ENCODE results near the gene FOXJ2.
"Not testable (repeated sequence)": the region's sequence is repeated elsewhere in the genome, so short reads cannot be mapped to it uniquely, and the experiment has no call there.

Gene FOXJ2

DNA sequence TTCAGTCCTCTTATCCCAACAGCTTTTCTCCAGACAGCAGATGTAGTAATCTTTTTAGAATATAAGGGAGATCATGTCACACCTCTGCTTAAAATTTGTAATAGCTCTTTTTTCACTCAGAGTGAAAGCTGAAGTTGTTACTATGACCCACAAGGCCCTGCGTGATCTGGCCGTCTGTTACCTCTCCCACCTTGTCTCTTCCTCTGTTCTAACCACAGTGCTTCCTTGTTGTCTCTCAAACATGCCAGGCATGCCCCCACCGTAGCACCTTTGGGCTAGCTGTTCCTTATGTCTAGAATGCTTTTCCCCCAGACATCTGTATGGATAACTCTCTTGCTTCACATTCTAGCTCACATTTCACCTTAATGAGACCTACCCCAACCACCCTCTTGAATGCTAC lies 56.1 kb downstream of the FOXJ2 start:
- H3K36me3 ChIP-seq (ENCODE audit: insufficient read depth, low read length), result peaks cover 46% of the 10 kb centered on the region
- no peak overlapping the region for H3K4me3 ChIP-seq (ENCODE audit: low read length)
- H3K4me1 ChIP-seq (ENCODE audit: insufficient read depth, low read length), result no peaks in the 10 kb centered on the region
- no peaks in the 10 kb centered on the region for H3K9me3 ChIP-seq (ENCODE audit: insufficient read depth, low read depth, low read length)
- H3K27me3 ChIP-seq (ENCODE audit: insufficient read depth, low read length), result no peaks in the 10 kb centered on the region
- WGBS, result 90% methylated on average over 3 of the region's 3 CpGs
- H3K27ac ChIP-seq (ENCODE audit: low read depth, low read length), result no peak overlapping the region
- no peak overlapping the region for H3K9ac ChIP-seq (ENCODE audit: low read depth, low read length)

DNA sequence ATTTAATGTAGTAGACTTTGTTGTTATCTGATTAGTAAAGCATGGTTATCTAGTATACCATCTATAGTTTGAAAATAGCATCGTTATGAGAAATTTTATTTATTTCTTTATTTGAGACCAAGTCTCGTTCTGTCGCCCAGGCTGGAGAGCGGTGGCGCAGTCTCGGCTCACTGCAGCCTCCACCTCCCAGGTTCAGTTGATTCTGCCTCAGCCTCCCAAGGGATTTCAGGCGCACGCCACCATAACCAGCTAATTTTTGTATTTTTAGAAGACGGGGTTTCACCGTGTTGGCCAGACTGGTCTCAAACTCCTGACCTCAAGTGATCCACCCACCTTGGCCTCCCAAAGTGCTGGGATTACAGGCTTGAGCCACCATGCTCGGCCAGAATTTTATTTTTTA lies 56.8 kb downstream of the FOXJ2 start:
- peaks cover 53% of the 10 kb centered on the region for H3K36me3 ChIP-seq (ENCODE audit: insufficient read depth, low read length)
- H3K27me3 ChIP-seq (ENCODE audit: insufficient read depth, low read length); H3K4me1 ChIP-seq (ENCODE audit: insufficient read depth, low read length); H3K27ac ChIP-seq (ENCODE audit: low read depth, low read length); H3K9ac ChIP-seq (ENCODE audit: low read depth, low read length); H3K9me3 ChIP-seq (ENCODE audit: insufficient read depth, low read depth, low read length); H3K4me3 ChIP-seq (ENCODE audit: low read length): not testable (repeated sequence)
- WGBS, result 96% methylated on average over 11 of the region's 11 CpGs

DNA sequence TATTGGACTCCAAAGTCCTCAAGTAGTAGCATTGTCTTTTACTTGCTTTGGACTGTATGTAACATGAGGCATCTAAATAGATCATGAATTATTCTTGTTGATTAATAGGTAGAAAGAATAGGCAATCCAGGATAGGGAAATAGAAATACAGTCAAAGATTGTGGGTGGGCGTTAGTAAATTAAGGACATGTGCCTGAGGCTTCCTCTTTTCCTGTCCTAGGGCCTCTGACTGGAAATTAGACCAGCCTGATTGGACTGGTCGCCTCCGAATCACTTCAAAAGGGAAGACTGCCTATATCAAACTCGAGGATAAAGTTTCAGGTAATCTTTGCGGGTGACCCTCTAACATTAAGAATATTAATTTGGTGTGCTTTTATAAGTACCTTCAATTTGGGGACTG lies 57.2 kb downstream of the FOXJ2 start:
- Histone ChIP-seq H3K27ac (ENCODE audit: low read depth, low read length) (no peak overlapping the region), H3K4me1 (ENCODE audit: insufficient read depth, low read length) (no peaks in the 10 kb centered on the region), H3K4me3 (ENCODE audit: low read length) (no peak overlapping the region), H3K9ac (ENCODE audit: low read depth, low read length) (no peak overlapping the region), H3K9me3 (ENCODE audit: insufficient read depth, low read depth, low read length) (no peaks in the 10 kb centered on the region), H3K36me3 (ENCODE audit: insufficient read depth, low read length) (peaks cover 57% of the 10 kb centered on the region), H3K27me3 (ENCODE audit: insufficient read depth, low read length) (no peaks in the 10 kb centered on the region)
- WGBS, result 93% methylated on average over 5 of the region's 5 CpGs

DNA sequence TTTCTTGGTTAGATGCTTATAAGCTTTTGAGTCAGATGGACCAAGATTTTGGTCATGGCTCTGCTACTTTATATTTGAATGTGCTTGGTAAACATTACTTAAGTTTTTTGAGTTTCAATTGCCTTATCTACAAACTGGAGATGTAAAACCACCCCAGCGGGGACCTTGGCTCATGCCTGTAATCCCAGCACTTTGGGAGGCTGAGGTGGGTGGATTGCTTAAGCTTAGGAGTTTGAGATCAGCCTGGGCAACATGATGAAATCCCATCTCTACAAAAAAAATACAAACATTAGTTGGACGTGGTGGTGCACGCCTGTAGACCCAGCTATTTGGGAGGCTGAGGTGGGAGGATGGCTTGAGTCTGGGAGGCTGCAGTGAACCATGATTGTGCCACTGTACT lies 60.8 kb downstream of the FOXJ2 start:
- no peak overlapping the region for H3K27ac ChIP-seq (ENCODE audit: low read depth, low read length)
- no peaks in the 10 kb centered on the region for H3K27me3 ChIP-seq (ENCODE audit: insufficient read depth, low read length)
- no peak overlapping the region for H3K9ac ChIP-seq (ENCODE audit: low read depth, low read length)
- no peaks in the 10 kb centered on the region for H3K9me3 ChIP-seq (ENCODE audit: insufficient read depth, low read depth, low read length)
- 92% methylated on average over 3 of the region's 3 CpGs for WGBS
- H3K36me3 ChIP-seq (ENCODE audit: insufficient read depth, low read length), result peaks cover 90% of the 10 kb centered on the region
- H3K4me3 ChIP-seq (ENCODE audit: low read length), result no peak overlapping the region
- no peaks in the 10 kb centered on the region for H3K4me1 ChIP-seq (ENCODE audit: insufficient read depth, low read length)

DNA sequence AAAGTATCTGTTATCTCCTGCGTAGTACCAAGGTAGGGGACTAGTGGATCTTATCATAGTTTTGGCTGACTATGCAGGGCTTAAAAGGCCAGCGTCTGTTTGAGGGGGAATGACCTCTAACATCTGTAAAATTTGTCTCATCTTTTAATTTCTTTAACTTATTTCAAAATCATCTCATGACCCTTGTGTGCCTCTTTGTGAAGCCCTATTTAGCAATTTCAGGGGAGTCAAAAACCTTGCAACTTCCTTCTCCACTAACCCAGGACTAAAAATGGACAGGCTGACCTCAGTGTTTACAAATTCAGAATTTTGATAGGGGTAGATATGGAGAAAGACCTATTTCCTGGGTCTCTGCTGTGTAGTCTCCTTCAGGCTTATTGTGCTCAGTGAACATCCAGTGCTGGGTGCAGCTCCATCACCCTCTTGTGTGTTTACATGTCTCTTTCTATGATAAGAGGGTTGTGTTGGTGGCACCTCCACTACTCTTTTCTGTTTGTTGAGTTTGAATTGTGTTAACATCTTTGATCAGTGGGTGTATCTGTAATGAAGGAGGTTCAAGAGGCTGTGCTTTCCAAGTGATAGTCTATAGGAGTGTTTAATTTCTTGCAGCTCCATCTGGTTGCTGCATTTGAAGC lies 63.9 kb downstream of the FOXJ2 start:
- no peaks in the 10 kb centered on the region for H3K27me3 ChIP-seq (ENCODE audit: insufficient read depth, low read length)
- H3K4me1 ChIP-seq (ENCODE audit: insufficient read depth, low read length), result no peaks in the 10 kb centered on the region
- WGBS, result 84% methylated on average over 2 of the region's 2 CpGs
- H3K9me3 ChIP-seq (ENCODE audit: insufficient read depth, low read depth, low read length), result no peaks in the 10 kb centered on the region
- H3K9ac ChIP-seq (ENCODE audit: low read depth, low read length), result no peak overlapping the region
- no peak overlapping the region for H3K27ac ChIP-seq (ENCODE audit: low read depth, low read length)
- no peak overlapping the region for H3K4me3 ChIP-seq (ENCODE audit: low read length)
- peaks cover 66% of the 10 kb centered on the region for H3K36me3 ChIP-seq (ENCODE audit: insufficient read depth, low read length)

DNA sequence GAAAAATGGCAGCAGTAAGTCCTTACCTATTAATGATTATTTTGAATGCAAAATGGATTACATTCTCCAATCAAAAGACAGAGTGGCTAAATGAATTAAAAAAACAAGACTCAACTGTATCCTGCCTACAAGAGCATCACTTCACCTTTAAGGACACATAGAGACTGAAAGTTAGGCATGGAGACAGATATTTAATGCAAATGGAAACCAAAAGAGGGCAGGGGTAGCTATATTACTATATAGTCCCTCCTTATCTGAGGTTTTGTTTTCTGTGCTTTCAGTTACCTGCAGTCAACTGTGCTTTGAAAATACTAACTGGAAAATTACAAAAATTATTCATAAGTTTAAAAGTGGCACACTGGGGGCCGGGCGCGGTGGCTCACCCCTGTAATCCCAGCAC lies 66.7 kb downstream of the FOXJ2 start:
- H3K36me3 ChIP-seq (ENCODE audit: insufficient read depth, low read length), result peaks cover 37% of the 10 kb centered on the region
- no peaks in the 10 kb centered on the region for H3K9me3 ChIP-seq (ENCODE audit: insufficient read depth, low read depth, low read length)
- no peak overlapping the region for H3K9ac ChIP-seq (ENCODE audit: low read depth, low read length)
- no peaks in the 10 kb centered on the region for H3K27me3 ChIP-seq (ENCODE audit: insufficient read depth, low read length)
- no peaks in the 10 kb centered on the region for H3K4me1 ChIP-seq (ENCODE audit: insufficient read depth, low read length)
- WGBS, result 94% methylated on average over 3 of the region's 3 CpGs
- H3K27ac ChIP-seq (ENCODE audit: low read depth, low read length), result no peak overlapping the region
- no peak overlapping the region for H3K4me3 ChIP-seq (ENCODE audit: low read length)
